Measurements from ENCODE around the gene EXTL1. TPM values are rescaled to one million over a fixed set of nuclear protein-coding genes. Genes with fewer than 3 reads are reported as not detected.

EXTL1 gene
- total and polyA plus RNA-seq, 4 donors, result 0.08 to 0.63 (median 0.31) TPM

DNA sequence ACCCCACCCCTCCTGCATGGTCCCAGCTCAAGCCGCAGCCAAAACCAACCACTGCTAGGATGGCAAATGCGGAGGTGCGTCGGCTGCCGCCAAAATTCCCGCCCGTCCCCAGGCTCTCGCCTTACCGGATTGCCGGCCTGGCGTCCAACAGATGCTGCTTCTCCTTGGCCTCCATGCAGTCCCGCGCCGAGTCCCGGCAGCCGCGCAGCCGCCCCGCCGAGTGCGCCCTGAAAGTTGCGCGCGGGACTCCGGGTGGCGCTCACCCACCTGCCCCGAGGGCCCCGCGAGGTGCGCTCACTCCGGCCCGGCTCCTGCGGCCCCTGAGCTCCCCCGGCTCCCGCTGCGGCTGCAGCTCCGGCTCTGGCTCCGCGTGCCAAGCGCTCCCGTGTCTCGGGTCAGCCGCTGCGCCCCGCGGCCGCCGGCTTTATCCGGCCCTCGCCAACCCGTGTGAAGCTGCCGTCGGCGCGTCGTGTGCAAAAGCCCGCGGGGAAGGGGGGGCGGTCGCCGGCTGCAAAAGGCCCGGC is 24.2 kb downstream of the EXTL1 start, which contains the start of gene SLC30A2:
SLC30A2 (minus strand) TSS at position 397 of the 524 bp plus-strand sequence; CDS start at position 175, 222 bp downstream.
- Histone ChIP-seq H3K36me3 (ENCODE audit: control insufficient read depth in 4 of 4, insufficient read depth in 4 of 4, low read length in 4 of 4) (no peaks in the 10 kb centered on the region), H3K4me3 (no peak within 1 kb of the TSS), H3K27ac (ENCODE audit: low read depth in 1 of 2, low read length in 1 of 2) (peak within 1 kb of the TSS in 1 of 2 donors; percentile 43), H3K4me1 (ENCODE audit: control insufficient read depth in 5 of 5, insufficient read depth in 5 of 5, low read length in 5 of 5) (peaks cover 0 to 8% (median 0%) of the 10 kb centered on the region in 5 donors), H3K9me3 (ENCODE audit: control insufficient read depth in 4 of 4, insufficient read depth in 3 of 4, low read length in 3 of 4) (peaks cover 0 to 2% (median 0%) of the 10 kb centered on the region in 4 donors), H3K9ac (ENCODE audit: insufficient read depth in 1 of 2, low read length in 2 of 2) (no peak within 1 kb of the TSS), H3K27me3 (ENCODE audit: control insufficient read depth in 3 of 3, insufficient read depth in 3 of 3, low read length in 2 of 3) (peaks cover 5 to 45% (median 41%) of the 10 kb centered on the region in 3 donors)
- no peak for TF ChIP-seq CTCF (IDR thresholded peaks at IDR 0.05; ENCODE audit: control extremely low read depth, extremely low read depth)
- WGBS, 2 donors, result 1% methylated on average over 40 to 62 of the region's 62 CpGs
- ATAC-seq (ENCODE audit: insufficient read depth, low FRiP score) (no peak), DNase-seq (peak; percentile 14 to 59 (median 31))

GRCh38 chr1:26046246-26047095 is 24.9 kb downstream of the EXTL1 start:
- Histone ChIP-seq H3K4me1 (ENCODE audit: control insufficient read depth in 5 of 5, insufficient read depth in 5 of 5, low read length in 5 of 5) (peaks cover 0 to 8% (median 0%) of the 10 kb centered on the region in 5 donors), H3K9me3 (ENCODE audit: control insufficient read depth in 4 of 4, insufficient read depth in 3 of 4, low read length in 3 of 4) (peaks cover 0 to 2% (median 0%) of the 10 kb centered on the region in 4 donors), H3K27ac (ENCODE audit: low read depth in 1 of 2, low read length in 1 of 2) (peak overlapping the region in 1 of 2 donors; percentile 43), H3K9ac (ENCODE audit: insufficient read depth in 1 of 2, low read length in 2 of 2) (no peak overlapping the region), H3K36me3 (ENCODE audit: control insufficient read depth in 4 of 4, insufficient read depth in 4 of 4, low read length in 4 of 4) (no peaks in the 10 kb centered on the region), H3K4me3 (no peak overlapping the region), H3K27me3 (ENCODE audit: control insufficient read depth in 3 of 3, insufficient read depth in 3 of 3, low read length in 2 of 3) (peaks cover 5 to 45% (median 41%) of the 10 kb centered on the region in 3 donors)
- ATAC-seq (ENCODE audit: insufficient read depth, low FRiP score), result no peak
- WGBS, 2 donors, result 5 to 7% methylated on average over 43 to 57 of the region's 57 CpGs
- no peak for DNase-seq
- no peak for TF ChIP-seq CTCF (IDR thresholded peaks at IDR 0.05; ENCODE audit: control extremely low read depth, extremely low read depth)

DNA sequence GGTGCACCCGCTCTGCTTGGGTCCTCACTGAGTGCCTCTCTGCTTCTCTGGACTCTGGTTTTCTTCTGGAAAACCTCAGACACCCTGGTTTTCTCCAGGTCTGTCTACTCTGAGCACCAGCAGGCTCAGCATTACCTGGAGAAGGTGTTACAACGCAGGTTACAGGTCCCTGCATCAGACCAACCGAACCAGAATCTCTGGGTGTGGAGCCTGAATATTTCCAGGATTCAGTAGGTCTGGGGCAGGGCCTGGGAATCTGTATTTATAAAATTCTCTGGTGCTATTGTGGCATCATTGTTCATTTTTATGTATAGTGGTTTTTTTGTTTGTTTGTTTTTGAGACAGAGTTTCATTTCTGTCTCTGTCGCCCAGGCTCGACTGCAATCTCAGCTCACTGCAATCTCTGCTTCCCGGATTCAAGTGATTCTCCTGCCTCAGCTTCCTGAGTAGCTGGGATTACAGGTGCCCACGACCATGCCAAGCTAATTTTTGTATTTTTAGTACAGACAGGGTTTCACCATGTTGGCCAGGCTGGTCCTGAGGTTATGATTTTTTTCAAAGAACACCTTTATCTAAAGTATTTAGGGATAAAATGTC is 25.8 kb downstream of the EXTL1 start:
- 73 to 75% methylated on average over 7 of the region's 7 CpGs for WGBS, 2 donors
- Histone ChIP-seq H3K9me3 (ENCODE audit: control insufficient read depth in 4 of 4, insufficient read depth in 3 of 4, low read length in 3 of 4) (peaks cover 0 to 3% (median 0%) of the 10 kb centered on the region in 4 donors), H3K9ac (ENCODE audit: insufficient read depth in 1 of 2, low read length in 2 of 2) (no peak overlapping the region), H3K27ac (ENCODE audit: low read depth in 1 of 2, low read length in 1 of 2) (no peak overlapping the region), H3K27me3 (ENCODE audit: control insufficient read depth in 3 of 3, insufficient read depth in 3 of 3, low read length in 2 of 3) (peaks cover 5 to 45% (median 41%) of the 10 kb centered on the region in 3 donors), H3K36me3 (ENCODE audit: control insufficient read depth in 4 of 4, insufficient read depth in 4 of 4, low read length in 4 of 4) (peaks cover 0 to 4% (median 0%) of the 10 kb centered on the region in 4 donors), H3K4me1 (ENCODE audit: control insufficient read depth in 5 of 5, insufficient read depth in 5 of 5, low read length in 5 of 5) (peaks cover 0 to 8% (median 0%) of the 10 kb centered on the region in 5 donors), H3K4me3 (no peak overlapping the region)
- ATAC-seq (ENCODE audit: insufficient read depth, low FRiP score) (no peak), DNase-seq (no peak)
- TF ChIP-seq CTCF (IDR thresholded peaks at IDR 0.05; ENCODE audit: control extremely low read depth, extremely low read depth), result no peak

Measured in lung (tissue), 12 donors.